ENCODE measurements around the gene ATM. TPM values are rescaled to one million over a fixed set of nuclear protein-coding genes. Genes with fewer than 3 reads are reported as not detected.
"Not testable (repeated sequence)": the region's sequence is repeated elsewhere in the genome, so short reads cannot be mapped to it uniquely, and the experiment has no call there.

The ATM gene
- total RNA-seq, 1 experiment from 2014 or later, result 72.5 TPM

DNA sequence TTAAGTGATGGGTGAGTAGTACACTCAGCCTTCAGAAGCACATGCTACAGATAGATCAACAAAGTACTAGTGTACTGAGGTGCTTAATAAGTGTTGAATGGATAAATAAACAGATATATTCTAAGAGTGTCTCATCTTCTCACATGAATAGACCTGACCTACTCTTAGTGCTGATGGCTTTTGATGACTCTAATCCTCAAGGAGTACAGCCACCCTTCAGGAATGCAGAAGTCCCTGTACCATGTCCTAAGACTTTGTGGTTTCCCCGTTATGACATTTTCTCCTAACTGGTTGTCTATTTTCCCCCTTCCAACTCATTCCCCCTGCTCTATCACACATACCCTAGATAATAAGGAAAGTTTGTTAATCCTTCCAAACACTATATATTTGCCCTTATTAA, 182.8 kb downstream of the ATM start:
- BruUV-seq (replicated peaks), result no TSS peak
- CTCF ChIA-PET, result no interaction called here

GRCh38 chr11:108414958-108415357, 192.1 kb downstream of the ATM start:
- no TSS peak for BruUV-seq (replicated peaks)
- TF ChIP-seq, protein P1, sequence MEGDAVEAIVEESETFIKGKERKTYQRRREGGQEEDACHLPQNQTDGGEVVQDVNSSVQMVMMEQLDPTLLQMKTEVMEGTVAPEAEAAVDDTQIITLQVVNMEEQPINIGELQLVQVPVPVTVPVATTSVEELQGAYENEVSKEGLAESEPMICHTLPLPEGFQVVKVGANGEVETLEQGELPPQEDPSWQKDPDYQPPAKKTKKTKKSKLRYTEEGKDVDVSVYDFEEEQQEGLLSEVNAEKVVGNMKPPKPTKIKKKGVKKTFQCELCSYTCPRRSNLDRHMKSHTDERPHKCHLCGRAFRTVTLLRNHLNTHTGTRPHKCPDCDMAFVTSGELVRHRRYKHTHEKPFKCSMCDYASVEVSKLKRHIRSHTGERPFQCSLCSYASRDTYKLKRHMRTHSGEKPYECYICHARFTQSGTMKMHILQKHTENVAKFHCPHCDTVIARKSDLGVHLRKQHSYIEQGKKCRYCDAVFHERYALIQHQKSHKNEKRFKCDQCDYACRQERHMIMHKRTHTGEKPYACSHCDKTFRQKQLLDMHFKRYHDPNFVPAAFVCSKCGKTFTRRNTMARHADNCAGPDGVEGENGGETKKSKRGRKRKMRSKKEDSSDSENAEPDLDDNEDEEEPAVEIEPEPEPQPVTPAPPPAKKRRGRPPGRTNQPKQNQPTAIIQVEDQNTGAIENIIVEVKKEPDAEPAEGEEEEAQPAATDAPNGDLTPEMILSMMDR (conservative IDR thresholded peaks at IDR 0.05; ENCODE audit: low read depth, low read length), result no peak
- no peak for TF ChIP-seq EZH2 (IDR thresholded peaks at IDR 0.05; ENCODE audit: borderline replicate concordance, low read depth, low read length, poor library complexity, severe bottlenecking)
- Histone ChIP-seq H3K36me3 (ENCODE audit: insufficient read depth, low read length, poor library complexity, severe bottlenecking) (no peaks in the 10 kb centered on the region), H3K27me3 (replicated peaks; ENCODE audit: insufficient read depth, low read depth, low read length, poor library complexity) (no peaks in the 10 kb centered on the region), H3K4me1 (ENCODE audit: insufficient read depth, low read length, poor library complexity, severe bottlenecking) (no peaks in the 10 kb centered on the region), H3K27ac (ENCODE audit: low read depth, low read length, poor library complexity, severe bottlenecking) (no peak overlapping the region), H3K9me3 (ENCODE audit: low read depth, low read length, poor library complexity, severe bottlenecking) (peaks cover 4% of the 10 kb centered on the region), H3K4me3 (ENCODE audit: low read depth, low read length, poor library complexity, severe bottlenecking) (no peak overlapping the region)
- ChIA-PET CTCF (no interaction called here), POLR2A (ENCODE audit: low non-redundant PET) (no interaction called here)
- DNase-seq (ENCODE audit: low spot score), result no peak
- intact Hi-C loops (cut with micrococcal nuclease; ENCODE audit: unreplicated experiment), result no loop called here

More for the DNA sequence above, 182.8 kb downstream of the ATM start:
- intact Hi-C loops (cut with micrococcal nuclease; ENCODE audit: unreplicated experiment), result no loop called here
- Histone ChIP-seq H3K27me3 (replicated peaks; ENCODE audit: insufficient read depth, low read depth, low read length, poor library complexity) (no peaks in the 10 kb centered on the region), H3K27ac (ENCODE audit: low read depth, low read length, poor library complexity, severe bottlenecking) (no peak overlapping the region), H3K36me3 (ENCODE audit: insufficient read depth, low read length, poor library complexity, severe bottlenecking) (no peaks in the 10 kb centered on the region), H3K4me3 (ENCODE audit: low read depth, low read length, poor library complexity, severe bottlenecking) (no peak overlapping the region), H3K9me3 (ENCODE audit: low read depth, low read length, poor library complexity, severe bottlenecking) (no peaks in the 10 kb centered on the region), H3K4me1 (ENCODE audit: insufficient read depth, low read length, poor library complexity, severe bottlenecking) (no peaks in the 10 kb centered on the region)
- no peak for TF ChIP-seq EZH2 (IDR thresholded peaks at IDR 0.05; ENCODE audit: borderline replicate concordance, low read depth, low read length, poor library complexity, severe bottlenecking)
- TF ChIP-seq, protein P1 (conservative IDR thresholded peaks at IDR 0.05; ENCODE audit: low read depth, low read length), result no peak
- no peak for DNase-seq (ENCODE audit: low spot score)
- POLR2A ChIA-PET (ENCODE audit: low non-redundant PET), result no interaction called here

GRCh38 chr11:108417551-108417950, 194.7 kb downstream of the ATM start:
- BruUV-seq (replicated peaks); H3K4me3 ChIP-seq (ENCODE audit: low read depth, low read length, poor library complexity, severe bottlenecking); POLR2A ChIA-PET (ENCODE audit: low non-redundant PET); CTCF ChIA-PET; intact Hi-C loops (cut with micrococcal nuclease; ENCODE audit: unreplicated experiment); H3K4me1 ChIP-seq (ENCODE audit: insufficient read depth, low read length, poor library complexity, severe bottlenecking); H3K36me3 ChIP-seq (ENCODE audit: insufficient read depth, low read length, poor library complexity, severe bottlenecking); H3K9me3 ChIP-seq (ENCODE audit: low read depth, low read length, poor library complexity, severe bottlenecking); H3K27me3 ChIP-seq (replicated peaks; ENCODE audit: insufficient read depth, low read depth, low read length, poor library complexity); H3K27ac ChIP-seq (ENCODE audit: low read depth, low read length, poor library complexity, severe bottlenecking): not testable (repeated sequence)
- DNase-seq (ENCODE audit: low spot score), result peak; percentile 11

Other genes with a start within 250 kb of the ATM start
- gene CUL5, start 214.2 kb upstream of the ATM start, total RNA-seq (2021), result 62.3 and 63.1 TPM in 2 replicates
- gene ACAT1, start 101.5 kb upstream of the ATM start, total RNA-seq (2021), result 108 and 118 TPM in 2 replicates
- 26.5 and 27.9 TPM in 2 replicates for gene NPAT, start 429 bp upstream of the ATM start, total RNA-seq (2021)
- gene C11orf65, start 244.5 kb downstream of the ATM start, total RNA-seq (2021), result 0.43 and 0.59 TPM in 2 replicates

All from A673 (cell line).